ENCODE data around the gene RASSF4. TPM values are rescaled to one million over a fixed set of nuclear protein-coding genes. Genes with fewer than 3 reads are reported as not detected.

RASSF4 gene
- total RNA-seq, 1 donor from 2014 or later, result 67.6 TPM

DNA sequence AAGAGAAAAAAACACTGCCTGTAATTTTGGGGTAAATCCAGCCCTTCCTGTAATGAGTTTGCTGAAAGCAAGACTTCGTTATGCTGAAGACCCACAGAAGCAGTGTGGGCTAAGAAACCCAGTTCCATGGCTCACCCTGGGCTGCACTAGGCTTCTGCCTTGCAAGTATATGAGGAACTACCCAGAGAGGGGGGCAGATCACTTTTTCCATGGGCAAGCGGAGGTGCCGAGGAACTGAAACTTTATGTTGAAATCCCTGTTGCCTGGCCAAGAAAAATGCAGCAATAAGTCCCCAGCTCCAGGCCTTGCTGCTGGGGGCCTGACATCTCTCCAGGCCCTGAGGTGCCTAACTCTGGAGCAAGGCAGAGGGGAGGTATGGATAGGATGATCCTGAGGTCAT, 8.5 kb downstream of the RASSF4 start:
- no peak overlapping the region for H3K4me3 ChIP-seq (ENCODE audit: low read depth, low read length)
- no peaks in the 10 kb centered on the region for H3K27me3 ChIP-seq (ENCODE audit: control insufficient read depth, insufficient read depth, low read length)
- DNase-seq (ENCODE audit: low read depth), result no peak
- TF ChIP-seq, protein P1, sequence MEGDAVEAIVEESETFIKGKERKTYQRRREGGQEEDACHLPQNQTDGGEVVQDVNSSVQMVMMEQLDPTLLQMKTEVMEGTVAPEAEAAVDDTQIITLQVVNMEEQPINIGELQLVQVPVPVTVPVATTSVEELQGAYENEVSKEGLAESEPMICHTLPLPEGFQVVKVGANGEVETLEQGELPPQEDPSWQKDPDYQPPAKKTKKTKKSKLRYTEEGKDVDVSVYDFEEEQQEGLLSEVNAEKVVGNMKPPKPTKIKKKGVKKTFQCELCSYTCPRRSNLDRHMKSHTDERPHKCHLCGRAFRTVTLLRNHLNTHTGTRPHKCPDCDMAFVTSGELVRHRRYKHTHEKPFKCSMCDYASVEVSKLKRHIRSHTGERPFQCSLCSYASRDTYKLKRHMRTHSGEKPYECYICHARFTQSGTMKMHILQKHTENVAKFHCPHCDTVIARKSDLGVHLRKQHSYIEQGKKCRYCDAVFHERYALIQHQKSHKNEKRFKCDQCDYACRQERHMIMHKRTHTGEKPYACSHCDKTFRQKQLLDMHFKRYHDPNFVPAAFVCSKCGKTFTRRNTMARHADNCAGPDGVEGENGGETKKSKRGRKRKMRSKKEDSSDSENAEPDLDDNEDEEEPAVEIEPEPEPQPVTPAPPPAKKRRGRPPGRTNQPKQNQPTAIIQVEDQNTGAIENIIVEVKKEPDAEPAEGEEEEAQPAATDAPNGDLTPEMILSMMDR (IDR thresholded peaks at IDR 0.05; ENCODE audit: insufficient read depth, low read length, poor library complexity, severe bottlenecking), result no peak
- no peaks in the 10 kb centered on the region for H3K36me3 ChIP-seq (ENCODE audit: control insufficient read depth, insufficient read depth, low read length)

DNA sequence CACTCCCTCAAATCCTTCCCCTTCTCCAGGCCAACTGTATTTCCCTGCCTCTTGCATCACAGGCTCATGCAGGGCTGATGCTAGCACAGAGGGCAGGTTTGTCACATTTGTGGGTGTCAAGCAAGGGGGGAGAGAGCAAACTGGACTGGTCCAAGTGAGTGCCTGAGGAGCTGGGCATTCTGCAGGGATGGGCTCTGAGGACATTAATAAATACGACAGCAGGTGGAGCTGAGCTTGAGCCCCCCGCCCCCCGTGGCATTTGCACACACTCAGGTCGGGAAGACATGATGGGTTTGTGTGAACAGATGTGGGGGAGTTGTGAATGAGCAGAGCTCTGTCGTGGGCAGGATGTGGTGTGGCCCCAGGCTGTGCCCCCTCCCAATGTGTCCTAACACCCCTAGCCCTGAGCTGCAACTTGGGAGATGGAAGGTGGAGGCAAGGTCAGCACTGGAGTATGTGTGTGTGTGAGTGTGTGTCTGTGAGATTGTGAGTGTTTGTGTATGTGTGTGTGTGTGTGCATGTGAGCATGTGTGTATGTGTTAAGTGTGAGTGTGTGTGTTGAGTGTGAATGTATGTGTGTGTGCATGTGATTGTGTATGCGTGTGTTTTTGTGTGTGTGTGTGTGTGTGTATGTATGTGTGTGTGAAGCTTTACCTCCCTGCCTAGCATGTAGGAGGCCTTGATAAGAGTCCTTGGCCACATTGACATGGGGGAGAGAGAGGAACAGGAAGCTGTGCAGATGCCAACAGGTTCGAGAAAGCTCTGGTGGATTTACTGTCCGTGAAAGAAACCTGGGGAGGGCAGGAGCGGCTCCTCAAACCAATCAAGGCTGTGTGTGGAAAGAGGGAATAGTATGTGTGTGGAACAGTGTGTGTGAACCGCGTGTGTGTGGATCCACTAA, 9.1 kb downstream of the RASSF4 start:
- TF ChIP-seq, protein P1 (IDR thresholded peaks at IDR 0.05; ENCODE audit: insufficient read depth, low read length, poor library complexity, severe bottlenecking), result no peak
- DNase-seq (ENCODE audit: low read depth), result no peak
- Histone ChIP-seq H3K27me3 (ENCODE audit: control insufficient read depth, insufficient read depth, low read length) (no peaks in the 10 kb centered on the region), H3K36me3 (ENCODE audit: control insufficient read depth, insufficient read depth, low read length) (no peaks in the 10 kb centered on the region), H3K4me3 (ENCODE audit: low read depth, low read length) (no peak overlapping the region)

DNA sequence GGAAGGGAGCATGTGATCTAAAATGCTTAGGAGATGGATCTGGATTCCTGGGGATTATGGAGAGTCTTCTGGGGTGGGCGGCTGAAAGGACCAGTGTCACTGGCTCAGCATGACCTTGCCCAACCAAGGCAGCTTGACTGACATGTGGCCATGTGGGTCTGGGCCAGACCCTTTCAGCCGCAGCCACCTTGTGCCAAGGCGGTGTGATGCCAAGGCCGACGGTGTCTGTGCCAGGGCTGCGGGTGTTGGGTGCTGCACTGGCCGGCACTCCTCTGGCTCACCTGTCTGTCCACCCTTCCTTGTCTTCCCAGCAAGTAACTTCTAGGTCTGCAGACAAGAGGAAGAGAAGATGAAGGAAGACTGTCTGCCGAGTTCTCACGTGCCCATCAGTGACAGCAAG, 10.3 kb downstream of the RASSF4 start:
- H3K27me3 ChIP-seq (ENCODE audit: control insufficient read depth, insufficient read depth, low read length), result no peaks in the 10 kb centered on the region
- TF ChIP-seq, protein P1 (IDR thresholded peaks at IDR 0.05; ENCODE audit: insufficient read depth, low read length, poor library complexity, severe bottlenecking), result no peak
- H3K4me3 ChIP-seq (ENCODE audit: low read depth, low read length), result no peak overlapping the region

DNA sequence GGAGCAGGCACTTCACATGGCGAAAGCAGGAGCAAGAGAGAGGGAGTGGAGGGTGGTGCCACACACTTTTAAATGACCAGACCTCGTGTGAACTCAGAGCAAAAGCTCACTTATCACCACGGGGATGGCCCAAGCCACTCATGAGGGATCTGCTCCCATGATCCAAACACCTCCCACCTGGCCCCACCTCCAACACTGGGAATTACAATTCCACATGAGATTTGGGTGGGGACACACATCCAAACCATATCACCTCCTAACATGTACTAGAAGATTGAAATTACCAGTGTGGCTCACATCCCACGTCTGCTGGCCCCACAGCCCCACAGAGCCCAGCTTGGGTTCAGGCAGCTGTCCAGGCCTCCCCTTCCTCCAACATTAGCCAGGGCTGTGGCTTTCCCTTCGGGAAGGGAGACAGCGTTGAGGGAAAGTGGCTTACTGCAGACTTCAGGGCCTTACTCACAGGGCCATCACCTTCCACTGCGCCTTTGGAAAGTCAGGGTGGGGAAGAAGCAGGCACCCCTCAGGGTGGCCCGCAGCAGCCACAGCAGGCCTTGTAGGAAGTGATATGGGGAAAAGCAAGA, 11.3 kb downstream of the RASSF4 start:
- Histone ChIP-seq H3K36me3 (ENCODE audit: control insufficient read depth, insufficient read depth, low read length) (no peaks in the 10 kb centered on the region), H3K27me3 (ENCODE audit: control insufficient read depth, insufficient read depth, low read length) (no peaks in the 10 kb centered on the region), H3K4me3 (ENCODE audit: low read depth, low read length) (no peak overlapping the region)
- TF ChIP-seq, protein P1 (IDR thresholded peaks at IDR 0.05; ENCODE audit: insufficient read depth, low read length, poor library complexity, severe bottlenecking), result no peak
- no peak for DNase-seq (ENCODE audit: low read depth)

More for the DNA sequence above, 10.3 kb downstream of the RASSF4 start:
- no peak for DNase-seq (ENCODE audit: low read depth)
- H3K36me3 ChIP-seq (ENCODE audit: control insufficient read depth, insufficient read depth, low read length), result no peaks in the 10 kb centered on the region

DNA sequence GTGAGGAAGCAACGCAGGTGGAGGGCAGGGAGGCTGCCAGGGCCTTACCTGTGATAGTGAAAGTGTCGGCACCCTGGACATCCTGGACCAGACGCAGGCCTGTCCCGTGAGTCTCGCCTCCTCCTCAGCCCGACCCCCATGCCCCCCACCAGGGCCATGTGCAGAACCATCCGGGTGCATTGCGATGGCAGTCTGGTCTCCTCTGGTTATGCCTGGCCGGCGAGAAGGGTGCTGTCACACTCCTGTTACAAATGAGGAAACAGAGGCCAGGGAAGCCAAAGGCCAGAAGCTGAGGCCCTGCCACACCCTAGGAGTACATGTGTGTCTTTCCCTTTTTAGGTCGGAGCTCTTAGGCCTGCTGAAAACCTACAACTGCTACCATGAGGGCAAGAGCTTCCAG, 11.8 kb downstream of the RASSF4 start:
- Histone ChIP-seq H3K27me3 (ENCODE audit: control insufficient read depth, insufficient read depth, low read length) (no peaks in the 10 kb centered on the region), H3K36me3 (ENCODE audit: control insufficient read depth, insufficient read depth, low read length) (no peaks in the 10 kb centered on the region), H3K4me3 (ENCODE audit: low read depth, low read length) (no peak overlapping the region)
- TF ChIP-seq, protein P1 (IDR thresholded peaks at IDR 0.05; ENCODE audit: insufficient read depth, low read length, poor library complexity, severe bottlenecking), result no peak
- no peak for DNase-seq (ENCODE audit: low read depth)
